ENCODE data around the gene C3orf22.
"Not testable (repeated sequence)": the region's sequence is repeated elsewhere in the genome, so short reads cannot be mapped to it uniquely, and the experiment has no call there.

C3orf22 gene

DNA sequence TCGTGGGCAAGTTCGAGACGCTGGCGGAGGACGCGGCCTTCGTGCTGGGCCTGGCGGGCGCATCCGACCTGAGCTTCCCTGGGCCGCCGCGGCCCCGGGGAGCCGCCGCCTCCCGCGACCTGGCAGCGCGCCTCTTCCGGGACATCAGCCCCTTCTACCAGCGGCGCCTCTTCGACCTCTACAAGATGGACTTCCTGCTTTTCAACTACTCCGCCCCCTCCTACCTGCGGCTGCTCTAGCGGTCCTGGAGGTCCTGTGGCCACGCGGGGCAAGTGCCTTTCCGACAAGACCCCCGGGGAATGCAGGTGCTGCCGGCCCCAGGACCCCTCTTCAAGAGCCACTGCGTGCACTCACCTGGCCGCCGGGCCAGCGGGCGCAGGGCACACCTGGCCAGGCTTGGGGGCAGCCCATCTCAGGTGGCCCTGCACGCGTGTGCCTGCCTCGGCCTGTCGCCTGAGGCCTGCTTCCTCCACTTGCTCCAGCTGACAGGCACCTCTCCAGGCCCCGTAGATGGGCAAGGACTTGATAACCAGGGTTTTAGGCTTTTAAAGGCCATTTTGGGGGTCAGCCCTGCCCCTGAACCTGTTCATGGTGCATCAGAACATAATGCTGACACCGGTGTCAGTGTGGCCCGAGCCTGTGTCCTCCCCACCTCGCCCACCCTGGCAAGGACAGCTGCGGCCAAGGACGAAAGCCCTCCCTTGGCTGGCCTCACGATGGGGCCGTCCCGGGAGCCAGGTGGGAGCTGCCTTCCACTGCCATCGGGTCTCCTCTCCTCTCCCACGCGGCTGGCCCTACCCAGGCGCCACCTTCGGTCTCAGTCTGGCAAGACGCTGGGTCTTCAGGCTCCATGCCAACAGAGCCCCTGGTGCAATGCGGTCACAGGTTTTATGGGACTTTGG is 16.1 kb downstream of the C3orf22 start:
- no peak for DNase-seq

GRCh38 chr3:126541628-126542339 is 16.9 kb downstream of the C3orf22 start:
- DNase-seq = no peak

DNA sequence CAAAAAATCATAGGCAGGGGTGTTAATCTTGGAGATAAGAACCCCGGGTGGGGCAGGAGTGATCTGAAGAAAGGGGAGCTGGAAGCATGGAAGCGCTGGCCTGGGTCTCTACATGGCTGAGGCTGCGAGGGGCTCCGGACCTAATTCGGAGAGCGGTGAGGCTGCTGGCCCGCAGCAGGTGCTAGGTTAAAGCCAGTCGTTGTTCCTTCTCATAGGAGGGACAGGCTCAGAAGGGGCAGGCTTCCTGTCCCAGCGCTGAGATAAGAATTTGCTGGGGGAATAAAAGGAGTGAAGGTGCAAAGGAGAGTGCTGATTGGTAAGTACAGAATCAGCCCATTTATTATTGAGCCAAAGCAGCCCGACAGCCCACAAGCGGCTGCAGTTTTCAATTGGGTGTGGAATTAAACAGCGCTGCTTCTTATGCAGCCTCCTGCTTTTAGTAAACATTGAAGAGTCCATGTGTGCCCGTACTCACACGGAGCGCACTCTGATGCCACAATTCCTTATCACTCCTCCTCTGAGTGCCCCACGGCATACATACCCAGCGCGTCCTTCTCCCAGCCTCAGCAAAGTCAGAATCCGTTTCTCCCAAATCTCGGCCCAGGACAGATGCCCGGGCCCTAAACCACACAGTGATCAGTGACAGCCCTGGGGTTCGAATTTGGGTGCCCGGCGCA is 17.6 kb downstream of the C3orf22 start:
- no peak for DNase-seq

- no peak for DNase-seq
Measured at GRCh38 chr3:126540342-126540849, 18.3 kb downstream of the C3orf22 start.

DNA sequence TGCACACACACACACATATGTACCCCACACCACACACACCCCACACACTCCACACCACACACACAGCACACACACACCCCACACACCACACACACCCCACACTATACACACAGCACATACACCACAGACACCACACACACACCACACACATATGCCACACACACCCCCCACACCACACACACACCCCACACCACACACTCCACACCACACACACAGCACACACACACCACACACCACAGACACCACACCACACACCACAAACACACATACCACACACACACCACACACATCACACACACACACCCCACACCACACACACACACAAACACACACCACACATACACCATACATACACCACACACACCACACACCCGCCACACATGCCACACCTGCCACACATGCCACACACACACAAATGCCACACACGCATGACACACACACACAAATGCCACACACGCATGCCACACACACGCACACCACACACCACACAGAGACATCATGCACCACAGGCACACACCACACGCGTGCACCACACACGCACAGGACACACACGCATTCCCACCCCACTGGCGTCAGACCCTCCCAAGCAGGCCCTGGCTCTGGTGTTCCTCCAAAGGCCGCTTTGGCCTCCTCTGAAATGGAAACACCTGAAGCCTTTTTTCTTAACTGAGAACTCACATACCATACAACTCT is 19.0 kb downstream of the C3orf22 start:
- DNase-seq = no peak

GRCh38 chr3:126538966-126539365 is 19.8 kb downstream of the C3orf22 start:
- no peak for DNase-seq

GRCh38 chr3:126538316-126538715 is 20.4 kb downstream of the C3orf22 start:
- no peak for DNase-seq

DNA sequence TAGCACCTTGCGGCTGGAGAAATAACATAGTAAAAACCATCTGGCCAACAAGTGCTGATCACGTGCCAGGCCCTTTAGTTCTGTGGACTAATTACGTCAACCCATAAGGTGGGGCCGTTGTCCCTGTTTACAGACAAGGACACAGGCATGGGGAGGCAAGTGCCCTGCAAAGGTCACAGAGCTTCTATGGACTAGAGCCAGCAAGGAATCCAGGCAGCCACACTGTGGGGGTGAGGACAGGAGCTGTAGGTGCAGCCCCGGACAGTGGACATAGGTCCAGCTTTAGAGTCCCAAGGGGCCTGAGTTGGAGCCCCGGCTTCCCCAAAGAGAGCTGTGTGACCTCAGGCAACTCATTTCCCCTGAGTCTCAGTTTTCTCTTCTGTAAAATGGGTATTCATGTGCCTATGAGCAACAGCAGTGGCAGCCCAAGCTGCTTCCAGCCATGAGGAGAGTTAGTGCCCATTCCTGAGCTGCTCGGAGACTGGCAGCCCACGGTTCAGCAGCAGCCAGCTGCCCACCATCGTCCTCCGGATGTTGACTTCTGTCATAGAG is 20.9 kb downstream of the C3orf22 start:
- no peak for DNase-seq

DNA sequence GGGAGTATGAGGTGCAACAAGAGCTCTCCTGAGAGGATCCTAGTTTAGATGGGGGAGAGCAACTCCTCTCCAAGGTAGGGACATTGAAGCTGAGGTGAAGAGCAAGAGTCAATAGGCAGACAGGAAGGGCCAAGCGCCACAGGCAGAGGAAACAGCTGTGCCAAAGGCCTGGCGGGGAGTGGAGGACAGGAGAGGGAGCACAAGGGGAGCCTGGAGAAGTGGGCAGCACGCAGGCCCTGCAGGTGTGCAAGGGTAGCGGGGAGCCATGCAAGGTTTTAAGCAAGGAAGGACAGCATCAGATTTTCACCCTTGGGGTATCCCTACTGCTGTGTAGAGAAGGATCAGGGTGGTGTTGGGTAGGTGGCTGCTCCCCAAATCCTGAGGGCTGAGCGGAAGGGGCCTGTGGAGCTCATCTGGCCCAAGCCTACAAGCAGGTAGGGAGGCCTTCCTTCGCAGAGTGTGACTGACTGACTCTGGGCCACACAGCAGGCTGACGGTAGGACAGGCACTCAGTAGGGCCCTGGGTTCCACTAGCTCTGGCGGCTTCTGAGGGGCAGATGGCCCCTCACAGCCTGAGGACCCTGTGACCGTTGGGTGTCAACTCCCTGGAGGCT is 21.5 kb downstream of the C3orf22 start:
- no peak for DNase-seq

- DNase-seq = no peak
Measured at GRCh38 chr3:126536126-126536525, 22.6 kb downstream of the C3orf22 start.

- DNase-seq = no peak
Measured at GRCh38 chr3:126535636-126536035, 23.1 kb downstream of the C3orf22 start.

DNA sequence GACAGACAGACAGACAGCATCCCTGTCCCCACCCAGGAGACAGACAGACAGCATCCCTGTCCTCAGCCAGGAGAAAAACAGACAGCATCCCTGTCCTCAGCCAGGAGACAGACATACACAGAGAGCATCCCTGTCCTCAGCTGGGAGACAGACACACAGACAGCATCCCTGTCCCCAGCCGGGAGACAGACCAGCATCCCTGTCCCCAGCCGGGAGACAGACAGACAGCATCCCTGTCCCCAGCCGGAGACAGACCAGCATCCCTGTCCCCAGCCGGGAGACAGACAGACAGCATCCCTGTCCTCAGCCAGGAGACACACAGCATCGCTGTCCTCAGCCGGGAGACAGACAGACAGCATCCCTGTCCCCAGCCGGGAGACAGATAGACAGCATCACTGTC is 24.0 kb downstream of the C3orf22 start:
- not testable (repeated sequence) for DNase-seq

- no peak for DNase-seq
Measured at GRCh38 chr3:126533506-126533905, 25.2 kb downstream of the C3orf22 start.

DNA sequence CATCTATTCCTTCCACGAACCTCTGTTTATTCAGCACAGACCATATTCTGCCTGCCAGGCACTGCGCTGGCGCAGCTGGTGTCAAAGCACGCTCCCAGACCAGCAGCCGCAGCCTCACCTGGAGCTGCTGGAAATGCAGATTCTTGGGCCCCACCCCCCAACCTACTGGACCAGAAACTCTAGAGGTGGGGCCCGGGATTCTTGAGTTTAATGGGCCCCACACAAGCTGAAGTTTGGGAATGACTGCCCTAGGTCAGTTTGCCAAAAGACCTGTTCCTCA is 27.7 kb downstream of the C3orf22 start:
- no peak for DNase-seq

DNA sequence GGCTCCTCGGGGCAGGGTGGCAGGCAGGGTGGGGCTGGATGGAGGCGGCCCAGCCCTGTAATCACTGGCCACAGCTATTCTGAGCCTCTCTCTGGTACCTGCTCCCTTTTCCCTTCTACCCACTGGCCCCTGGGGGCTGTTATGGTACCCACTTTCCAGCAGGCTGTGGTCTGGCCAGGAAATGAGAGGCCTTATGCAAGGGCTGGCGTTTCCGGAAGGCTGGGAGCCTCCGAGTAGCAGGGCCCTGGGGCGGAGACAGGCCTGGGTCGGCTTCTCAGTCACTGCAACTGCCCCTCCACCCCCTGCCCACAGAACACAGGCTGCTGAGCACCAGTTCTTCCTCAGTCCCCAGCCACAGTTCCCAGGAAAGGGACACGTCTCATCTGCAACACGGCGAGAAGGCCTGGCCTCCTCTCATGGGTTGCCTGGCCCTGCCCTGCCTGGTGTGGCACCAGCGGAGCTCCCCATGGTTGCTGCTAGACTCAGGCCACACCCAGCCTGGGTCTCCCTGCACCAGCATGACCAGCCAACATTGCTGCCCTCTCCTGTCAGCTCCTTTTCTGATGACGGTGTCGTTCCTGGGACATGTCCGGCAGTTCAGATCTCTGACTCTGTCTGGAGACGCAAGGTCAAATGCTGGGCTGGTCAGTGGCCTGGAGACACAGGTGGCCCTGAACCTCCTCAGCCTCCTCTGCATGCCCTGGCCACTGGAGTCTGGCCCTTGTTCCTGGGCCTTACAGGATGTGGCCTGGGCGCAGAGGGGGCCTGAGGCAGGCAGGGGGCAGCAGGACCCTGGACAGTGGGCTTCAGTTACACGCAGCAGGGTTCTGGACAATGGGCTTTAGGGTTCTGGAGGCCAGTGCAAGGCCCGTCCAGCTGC is 28.3 kb downstream of the C3orf22 start:
- DNase-seq = no peak

GRCh38 chr3:126529585-126530170 is 29.1 kb downstream of the C3orf22 start:
- DNase-seq = no peak

GRCh38 chr3:126528800-126529541 is 29.8 kb downstream of the C3orf22 start:
- DNase-seq = no peak

- DNase-seq = no peak
Measured at GRCh38 chr3:126528419-126528799, 30.3 kb downstream of the C3orf22 start.

GRCh38 chr3:126527455-126528211 is 31.1 kb downstream of the C3orf22 start:
- DNase-seq = no peak
